ENCODE results near the gene ACAD10.
A peak's percentile ranks its signal among the peaks of the same experiment; 100 is the strongest.

Gene ACAD10

DNA sequence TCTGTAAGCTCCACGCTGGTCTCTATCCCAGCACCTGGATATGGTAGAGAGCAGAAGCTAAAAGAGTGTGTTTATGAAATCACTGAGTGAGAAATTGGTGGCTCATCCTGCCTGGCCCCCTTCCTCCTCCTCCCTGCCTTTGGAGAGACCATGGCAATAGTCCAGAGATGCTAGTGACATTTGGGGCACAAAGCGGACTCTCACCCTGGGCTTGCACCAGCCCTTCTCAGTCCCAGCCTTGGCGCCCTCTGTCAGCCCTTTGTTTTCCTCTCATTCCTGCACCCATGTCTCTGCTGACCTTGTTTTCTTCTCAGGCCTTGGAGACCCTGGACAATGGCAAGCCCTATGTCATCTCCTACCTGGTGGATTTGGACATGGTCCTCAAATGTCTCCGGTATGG is 99.1 kb downstream of the ACAD10 start:
- H3K9me3 Mint-ChIP-seq: no peaks in the 10 kb centered on the region

DNA sequence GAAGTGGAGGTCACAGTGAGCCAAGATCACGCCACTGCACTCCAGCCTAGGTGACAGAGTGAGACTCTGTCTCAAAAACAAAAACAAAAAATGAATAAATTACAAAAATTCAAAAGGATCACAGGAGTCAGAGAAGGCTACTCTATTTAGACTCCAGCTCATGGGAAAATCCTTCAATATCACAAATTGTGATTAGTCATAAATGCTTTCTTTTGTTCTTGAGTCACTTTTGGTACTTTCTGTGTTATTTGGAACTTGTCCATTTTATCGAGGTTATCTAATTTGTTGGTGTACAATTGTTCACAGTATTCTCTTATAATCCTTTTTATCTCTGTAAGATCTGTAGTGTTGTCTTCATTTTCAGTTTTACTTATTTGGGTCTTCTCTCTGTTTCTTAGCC is 99.8 kb downstream of the ACAD10 start:
- H3K36me3 Mint-ChIP-seq: peaks cover 7% of the 10 kb centered on the region in 2 donors
- ATAC-seq (replicated peaks): no peak

More for the DNA sequence above, 99.1 kb downstream of the ACAD10 start:
- DNase-seq (no peak), ATAC-seq (replicated peaks) (no peak)
- H3K4me1 Mint-ChIP-seq: peaks cover 5 to 7% of the 10 kb centered on the region in 2 donors
- no peak overlapping the region for H3K4me3 Mint-ChIP-seq
- H3K27me3 Mint-ChIP-seq: no peaks in the 10 kb centered on the region
- no peak overlapping the region for H3K27ac Mint-ChIP-seq
- H3K36me3 Mint-ChIP-seq: peaks cover 4 to 10% of the 10 kb centered on the region in 2 donors

DNA sequence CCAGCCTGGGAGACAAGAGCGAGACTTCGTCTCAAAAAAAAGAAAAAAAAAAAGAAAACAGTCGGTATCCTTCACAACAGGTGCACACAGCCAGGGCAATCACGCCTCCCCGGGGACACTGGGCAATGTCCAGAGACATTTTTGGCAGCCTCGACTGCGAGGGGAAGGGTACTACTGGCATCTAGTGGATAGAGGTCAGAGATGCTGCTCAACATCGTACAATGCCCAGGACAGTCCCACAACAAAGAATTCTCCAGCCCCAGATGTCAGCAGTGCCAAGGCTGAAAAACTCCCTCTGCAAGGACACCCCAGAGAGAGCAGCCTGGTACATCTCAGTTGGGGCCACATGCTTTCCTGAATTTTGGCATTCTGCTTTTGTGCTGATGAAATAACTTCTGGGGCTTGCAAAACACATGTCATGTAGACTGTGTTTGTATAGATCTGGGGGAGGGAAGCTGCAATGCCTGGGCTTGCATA is 102.4 kb downstream of the ACAD10 start:
- Mint-ChIP-seq H3K9me3 (no peaks in the 10 kb centered on the region), H3K36me3 (peaks cover 8 to 14% of the 10 kb centered on the region in 2 donors), H3K27me3 (no peaks in the 10 kb centered on the region), H3K4me1 (no peaks in the 10 kb centered on the region), H3K4me3 (no peak overlapping the region), H3K27ac (no peak overlapping the region)
- peak; percentile 65 to 74 for ATAC-seq (replicated peaks)
- DNase-seq: no peak

More for the DNA sequence above, 99.8 kb downstream of the ACAD10 start:
- H3K27ac Mint-ChIP-seq: no peak overlapping the region
- H3K4me1 Mint-ChIP-seq: peaks cover under 1% of the 10 kb centered on the region in 2 donors
- no peak overlapping the region for H3K4me3 Mint-ChIP-seq
- no peak for DNase-seq
- H3K9me3 Mint-ChIP-seq: no peaks in the 10 kb centered on the region
- no peaks in the 10 kb centered on the region for H3K27me3 Mint-ChIP-seq

DNA sequence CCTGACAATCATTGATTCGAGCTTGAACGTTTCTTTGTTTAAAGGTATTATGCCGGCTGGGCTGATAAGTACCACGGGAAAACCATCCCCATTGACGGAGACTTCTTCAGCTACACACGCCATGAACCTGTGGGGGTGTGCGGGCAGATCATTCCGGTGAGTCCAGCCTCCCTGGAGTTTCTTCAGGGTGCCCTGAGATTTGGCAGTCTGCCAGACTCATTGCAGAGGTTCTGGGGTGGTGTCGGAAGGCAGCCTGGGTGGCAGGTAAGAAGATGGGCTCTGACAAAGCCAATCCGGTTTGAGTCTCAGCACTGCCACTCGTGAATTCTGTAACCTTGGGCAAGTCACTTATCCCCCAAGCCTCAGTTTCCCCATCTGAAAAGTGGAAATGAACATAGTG is 103.9 kb downstream of the ACAD10 start:
- ATAC-seq (replicated peaks) (no peak), DNase-seq (no peak)
- Mint-ChIP-seq H3K9me3 (no peaks in the 10 kb centered on the region), H3K36me3 (peaks cover 8 to 14% of the 10 kb centered on the region in 2 donors), H3K27me3 (no peaks in the 10 kb centered on the region), H3K4me3 (no peak overlapping the region), H3K4me1 (no peaks in the 10 kb centered on the region), H3K27ac (no peak overlapping the region)

DNA sequence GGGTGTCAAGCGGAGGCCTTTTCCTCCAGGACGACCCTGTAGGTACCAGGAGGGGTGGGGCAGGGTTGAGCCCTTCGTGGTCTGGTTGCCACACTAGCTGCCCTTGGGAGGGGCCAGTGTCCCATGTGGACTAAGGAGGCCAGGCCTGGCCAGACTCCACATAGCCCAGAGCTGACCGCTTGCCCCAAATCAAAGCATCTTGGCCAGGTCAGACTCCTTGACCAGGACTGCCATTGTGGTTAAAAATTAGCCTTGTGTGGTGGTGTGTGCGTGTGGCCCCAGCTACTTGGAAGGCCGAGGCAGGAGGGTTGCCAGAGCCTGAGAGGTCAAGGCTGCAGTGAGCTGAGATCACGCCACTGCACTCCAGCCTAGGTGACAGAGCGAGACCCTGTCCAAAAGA is 105.7 kb downstream of the ACAD10 start:
- Mint-ChIP-seq H3K27me3 (no peaks in the 10 kb centered on the region), H3K9me3 (no peaks in the 10 kb centered on the region), H3K4me3 (no peak overlapping the region), H3K27ac (no peak overlapping the region), H3K4me1 (no peaks in the 10 kb centered on the region), H3K36me3 (peaks cover 4 to 12% of the 10 kb centered on the region in 2 donors)
- DNase-seq: no peak
- no peak for ATAC-seq (replicated peaks)

DNA sequence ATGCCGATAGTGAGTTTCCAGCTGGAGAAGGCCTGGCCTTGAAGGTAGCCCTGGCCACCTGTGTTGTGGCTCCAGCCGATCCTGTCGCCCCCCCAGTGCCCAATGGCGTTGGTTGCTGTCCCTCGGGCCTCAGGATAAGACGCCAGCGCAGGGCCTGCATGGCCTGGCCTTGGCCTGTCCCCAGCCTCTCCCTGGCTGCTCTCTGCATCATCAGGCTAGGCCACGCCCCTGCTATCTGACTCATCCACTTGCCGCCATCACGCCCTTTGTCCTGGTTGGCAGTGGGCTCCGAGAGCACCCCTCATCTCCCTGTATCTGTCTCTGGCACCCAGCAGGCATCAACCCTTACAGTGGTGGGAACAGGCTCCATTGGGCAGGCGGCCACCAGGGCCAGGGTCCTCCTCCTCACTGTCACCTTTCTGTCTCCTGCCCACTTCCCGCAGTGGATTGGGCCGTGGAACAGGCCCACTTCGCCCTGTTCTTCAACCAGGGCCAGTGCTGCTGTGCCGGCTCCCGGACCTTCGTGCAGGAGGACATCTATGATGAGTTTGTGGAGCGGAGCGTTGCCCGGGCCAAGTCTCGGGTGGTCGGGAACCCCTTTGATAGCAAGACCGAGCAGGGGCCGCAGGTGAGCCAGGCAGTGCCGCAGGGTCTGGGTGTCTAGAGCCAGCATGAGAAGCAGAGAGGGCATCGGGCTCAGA is 106.5 kb downstream of the ACAD10 start:
- no peaks in the 10 kb centered on the region for H3K4me1 Mint-ChIP-seq
- ATAC-seq (replicated peaks) (no peak), DNase-seq (no peak)
- H3K36me3 Mint-ChIP-seq: peaks cover 4 to 12% of the 10 kb centered on the region in 2 donors
- H3K27me3 Mint-ChIP-seq: no peaks in the 10 kb centered on the region
- no peaks in the 10 kb centered on the region for H3K9me3 Mint-ChIP-seq
- H3K27ac Mint-ChIP-seq: no peak overlapping the region
- H3K4me3 Mint-ChIP-seq: no peak overlapping the region

DNA sequence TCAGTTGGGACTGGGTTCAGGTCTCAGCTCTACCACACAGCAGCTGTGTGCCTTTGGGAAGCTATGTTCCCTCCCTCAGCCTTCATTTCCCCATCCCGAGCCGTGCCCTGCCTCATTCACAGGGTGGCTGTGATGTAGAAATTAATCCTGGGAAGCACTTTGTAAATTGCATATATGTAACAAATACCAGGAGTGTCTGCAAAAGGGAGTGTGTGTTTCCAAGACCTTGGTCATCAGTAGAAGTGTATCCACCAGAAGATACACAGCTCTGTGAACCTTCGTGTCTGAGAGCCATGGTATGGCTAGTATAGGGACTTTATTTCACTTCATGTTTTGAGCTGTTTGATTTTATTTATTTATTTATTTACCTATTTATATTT is 107.0 kb downstream of the ACAD10 start:
- ATAC-seq (replicated peaks): no peak
- Mint-ChIP-seq H3K4me1 (no peaks in the 10 kb centered on the region), H3K36me3 (peaks cover 4 to 12% of the 10 kb centered on the region in 2 donors), H3K9me3 (no peaks in the 10 kb centered on the region), H3K27ac (no peak overlapping the region), H3K27me3 (no peaks in the 10 kb centered on the region), H3K4me3 (no peak overlapping the region)
- no peak for DNase-seq

DNA sequence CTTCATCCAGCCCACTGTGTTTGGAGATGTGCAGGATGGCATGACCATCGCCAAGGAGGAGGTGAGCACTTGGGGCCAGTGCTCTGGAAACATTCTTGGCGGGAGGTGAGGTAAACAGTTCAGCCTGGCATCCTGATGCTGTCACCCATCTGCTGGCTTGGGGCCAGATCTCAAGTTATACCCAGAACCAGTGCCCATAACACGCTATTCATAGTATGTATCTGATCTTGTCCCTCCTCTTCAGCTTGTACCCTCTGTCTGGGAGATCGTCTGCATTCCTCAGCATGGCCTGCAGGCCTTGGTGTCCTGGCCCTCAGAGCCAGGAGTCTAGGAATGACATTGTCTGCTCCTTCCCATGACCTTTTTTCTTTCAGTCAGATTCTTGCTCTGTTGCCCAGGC is 112.3 kb downstream of the ACAD10 start:
- Mint-ChIP-seq H3K4me3 (no peak overlapping the region), H3K9me3 (no peaks in the 10 kb centered on the region), H3K4me1 (no peaks in the 10 kb centered on the region)

DNA sequence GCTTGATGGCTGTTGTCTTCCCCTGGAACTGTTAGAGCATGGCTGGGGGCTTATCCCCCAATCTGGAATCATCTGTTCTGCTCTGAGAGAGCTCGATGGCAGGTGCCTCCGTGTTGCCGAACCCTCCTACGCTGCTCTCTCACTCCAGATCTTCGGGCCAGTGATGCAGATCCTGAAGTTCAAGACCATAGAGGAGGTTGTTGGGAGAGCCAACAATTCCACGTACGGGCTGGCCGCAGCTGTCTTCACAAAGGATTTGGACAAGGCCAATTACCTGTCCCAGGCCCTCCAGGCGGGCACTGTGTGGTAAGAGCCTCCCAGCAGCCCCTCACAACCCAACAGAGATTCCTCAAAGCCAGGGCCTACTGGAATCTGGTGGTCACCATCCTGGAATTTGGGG is 113.9 kb downstream of the ACAD10 start:
- Mint-ChIP-seq H3K27me3 (no peaks in the 10 kb centered on the region), H3K36me3 (peaks cover 8 to 13% of the 10 kb centered on the region in 2 donors), H3K27ac (no peak overlapping the region), H3K9me3 (no peaks in the 10 kb centered on the region), H3K4me3 (no peak overlapping the region), H3K4me1 (no peaks in the 10 kb centered on the region)
- no peak for ATAC-seq (replicated peaks)
- DNase-seq: no peak

More for the DNA sequence above, 112.3 kb downstream of the ACAD10 start:
- DNase-seq (no peak), ATAC-seq (replicated peaks) (no peak)
- Mint-ChIP-seq H3K27ac (no peak overlapping the region), H3K36me3 (peaks cover 8 to 14% of the 10 kb centered on the region in 2 donors), H3K27me3 (no peaks in the 10 kb centered on the region)

DNA sequence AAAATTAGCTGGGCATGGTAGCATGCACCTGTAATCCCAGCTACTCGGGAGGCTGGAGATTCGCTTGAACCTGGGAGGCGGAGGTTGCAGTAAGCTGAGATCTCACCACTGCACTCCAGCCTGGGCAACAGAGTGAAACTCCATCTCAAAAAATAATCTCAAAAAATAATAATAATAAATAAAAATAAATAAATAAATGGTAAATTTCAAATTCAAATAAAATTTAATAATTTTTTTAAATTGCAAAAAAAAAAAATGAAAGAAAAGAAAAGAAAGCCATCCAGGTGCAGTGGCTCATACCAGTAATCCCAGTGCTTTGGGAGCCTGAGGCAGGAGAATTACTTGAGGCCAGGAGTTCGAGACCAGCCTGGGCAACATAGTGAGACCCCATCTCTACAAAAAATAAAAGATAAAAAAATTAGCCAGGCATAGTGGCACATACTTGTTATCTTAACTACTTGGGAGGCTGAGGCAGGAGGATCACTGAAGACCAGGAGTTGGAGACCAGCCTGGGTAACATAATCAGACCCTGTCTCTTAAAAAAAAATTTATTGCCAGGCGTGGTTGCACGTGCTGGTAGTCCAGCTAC is 117.3 kb downstream of the ACAD10 start:
- no peaks in the 10 kb centered on the region for H3K9me3 Mint-ChIP-seq
- no peak overlapping the region for H3K27ac Mint-ChIP-seq
- no peak for ATAC-seq (replicated peaks)
- no peaks in the 10 kb centered on the region for H3K4me1 Mint-ChIP-seq
- H3K4me3 Mint-ChIP-seq: no peak overlapping the region
- DNase-seq: no peak
- H3K36me3 Mint-ChIP-seq: peaks cover 8 to 10% of the 10 kb centered on the region in 2 donors
- H3K27me3 Mint-ChIP-seq: no peaks in the 10 kb centered on the region

DNA sequence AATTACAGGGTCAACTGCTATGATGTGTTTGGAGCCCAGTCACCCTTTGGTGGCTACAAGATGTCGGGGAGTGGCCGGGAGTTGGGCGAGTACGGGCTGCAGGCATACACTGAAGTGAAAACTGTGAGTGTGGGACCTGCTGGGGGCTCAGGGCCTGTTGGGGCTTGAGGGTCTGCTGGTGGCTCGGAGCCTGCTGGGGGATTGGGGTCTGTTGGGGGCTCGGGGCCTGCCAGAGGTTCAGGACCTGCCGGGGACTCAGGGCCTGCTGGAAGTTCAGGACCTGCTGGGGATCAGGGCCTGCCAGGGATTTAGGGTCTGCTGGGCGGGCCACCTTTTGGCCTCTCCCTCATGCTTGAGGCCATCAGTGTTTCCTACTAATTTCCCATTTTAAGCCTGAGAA is 118.0 kb downstream of the ACAD10 start:
- H3K36me3 Mint-ChIP-seq: peaks cover 6 to 7% of the 10 kb centered on the region in 2 donors
- no peaks in the 10 kb centered on the region for H3K4me1 Mint-ChIP-seq

DNA sequence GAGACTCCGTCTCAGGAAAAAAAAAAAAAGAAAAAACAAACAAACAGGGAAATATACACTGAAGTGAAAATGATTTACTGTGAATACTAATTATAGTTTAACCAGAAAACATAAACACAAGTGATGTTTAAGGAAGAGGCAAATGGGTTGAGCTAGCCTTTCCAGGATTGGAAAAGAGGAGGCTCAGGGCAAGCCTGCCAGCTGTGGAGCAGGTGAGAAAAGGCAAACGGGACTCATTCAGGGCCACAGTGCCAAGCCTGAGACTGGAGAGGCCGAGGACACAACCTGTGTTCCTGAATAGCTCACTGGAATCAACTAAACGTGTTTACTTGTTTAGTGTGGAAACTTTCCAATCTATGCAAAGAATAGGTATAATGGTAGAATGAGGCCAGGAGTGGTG is 120.5 kb downstream of the ACAD10 start:
- no peak for ATAC-seq (replicated peaks)
- peaks cover 0 to 3% of the 10 kb centered on the region in 2 donors for H3K36me3 Mint-ChIP-seq
- H3K4me1 Mint-ChIP-seq: no peaks in the 10 kb centered on the region
- H3K27me3 Mint-ChIP-seq: no peaks in the 10 kb centered on the region
- no peak for DNase-seq
- no peak overlapping the region for H3K4me3 Mint-ChIP-seq
- no peak overlapping the region for H3K27ac Mint-ChIP-seq
- H3K9me3 Mint-ChIP-seq: no peaks in the 10 kb centered on the region

More for the DNA sequence above, 118.0 kb downstream of the ACAD10 start:
- Mint-ChIP-seq H3K27me3 (no peaks in the 10 kb centered on the region), H3K27ac (no peak overlapping the region), H3K4me3 (no peak overlapping the region), H3K9me3 (no peaks in the 10 kb centered on the region)
- DNase-seq (no peak), ATAC-seq (replicated peaks) (no peak)

All from stimulated activated naive B cell treated with anti-CD40 and anti-IgM and Interleukin-4, amounts not matched to agents 10 μg/mL and 1 μg/mL and 100 μg/mL, for 72 hours (primary cell).